Measurements from ENCODE around the gene COQ2.

COQ2 gene

GRCh38 chr4:83214079-83214478 is 70.5 kb downstream of the COQ2 start:
- DNase-seq, result no peak
